22Rv1 (cell line): ENCODE data around the gene A3GALT2.

Source experiments
- ZFX ChIP-seq: fragments of 450-650 bp; IDR thresholded peaks from 2 replicates; pipeline ENCODE4 v1.6.1; 2017; ENCODE audit warnings: antibody characterized with exemption, borderline replicate concordance
- TF ChIP-seq, protein P1 (sequence below): fragments of 450-650 bp; IDR thresholded peaks from 2 replicates; pipeline ENCODE4 v1.5.1; 2017; ENCODE audit warnings: mild to moderate bottlenecking

DNA sequence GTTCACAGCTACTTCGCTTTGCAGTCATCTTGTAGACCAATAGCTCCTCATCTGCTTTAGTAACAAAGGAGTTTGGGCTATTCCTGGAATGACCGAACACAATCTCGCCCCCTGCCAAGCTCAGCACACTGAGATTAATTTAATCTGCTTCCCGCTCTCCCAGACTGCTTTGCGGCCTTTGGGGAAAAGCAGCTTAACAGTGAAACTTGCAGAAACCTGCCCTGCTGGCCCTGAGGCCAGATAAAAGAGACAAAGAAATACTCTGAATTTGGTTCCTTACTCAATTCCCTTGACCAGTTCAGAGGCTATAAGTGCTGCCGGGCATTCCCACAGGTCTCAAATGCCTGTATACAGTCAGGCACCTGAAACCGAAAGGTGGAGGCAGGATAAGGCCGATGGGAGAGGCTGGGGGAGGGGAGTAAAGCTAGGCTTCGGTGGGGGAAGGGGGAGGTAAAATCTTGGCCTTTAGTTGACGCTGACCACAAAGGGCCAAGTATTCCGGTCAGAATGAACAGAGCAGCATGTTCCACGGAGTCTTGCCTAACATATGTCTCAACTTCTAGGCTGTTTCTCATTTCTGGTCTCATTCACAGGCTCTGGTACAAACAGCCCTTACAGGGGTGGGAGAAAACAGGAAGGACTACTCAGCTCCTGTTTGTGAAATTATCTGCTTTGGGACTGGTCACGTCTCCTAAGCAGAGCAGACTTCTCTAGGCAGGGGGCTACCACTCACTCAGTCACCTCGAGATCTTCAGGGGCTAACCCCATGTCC lies 17.7 kb upstream of the A3GALT2 start:
- TF ChIP-seq, protein P1, sequence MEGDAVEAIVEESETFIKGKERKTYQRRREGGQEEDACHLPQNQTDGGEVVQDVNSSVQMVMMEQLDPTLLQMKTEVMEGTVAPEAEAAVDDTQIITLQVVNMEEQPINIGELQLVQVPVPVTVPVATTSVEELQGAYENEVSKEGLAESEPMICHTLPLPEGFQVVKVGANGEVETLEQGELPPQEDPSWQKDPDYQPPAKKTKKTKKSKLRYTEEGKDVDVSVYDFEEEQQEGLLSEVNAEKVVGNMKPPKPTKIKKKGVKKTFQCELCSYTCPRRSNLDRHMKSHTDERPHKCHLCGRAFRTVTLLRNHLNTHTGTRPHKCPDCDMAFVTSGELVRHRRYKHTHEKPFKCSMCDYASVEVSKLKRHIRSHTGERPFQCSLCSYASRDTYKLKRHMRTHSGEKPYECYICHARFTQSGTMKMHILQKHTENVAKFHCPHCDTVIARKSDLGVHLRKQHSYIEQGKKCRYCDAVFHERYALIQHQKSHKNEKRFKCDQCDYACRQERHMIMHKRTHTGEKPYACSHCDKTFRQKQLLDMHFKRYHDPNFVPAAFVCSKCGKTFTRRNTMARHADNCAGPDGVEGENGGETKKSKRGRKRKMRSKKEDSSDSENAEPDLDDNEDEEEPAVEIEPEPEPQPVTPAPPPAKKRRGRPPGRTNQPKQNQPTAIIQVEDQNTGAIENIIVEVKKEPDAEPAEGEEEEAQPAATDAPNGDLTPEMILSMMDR = no peak
- no peak for TF ChIP-seq ZFX
